CD4-positive, alpha-beta T cell treated with Interleukin-12 subunit alpha and Interleukin-12 subunit beta, for 1 hour (primary cell): ENCODE data around the gene CHSY1.

ENCODE experiments used
- DNase-seq: peaks from one replicate; pipeline ENCODE4 v3.0.0-alpha.2; 2020

The CHSY1 gene

GRCh38 chr15:101269479-101270223 is 17.8 kb upstream of the CHSY1 start:
- no peak for DNase-seq

- no peak for DNase-seq
Observed at GRCh38 chr15:101267320-101268104, 15.7 kb upstream of the CHSY1 start.

GRCh38 chr15:101266787-101267186 is 14.9 kb upstream of the CHSY1 start:
- DNase-seq, result no peak

GRCh38 chr15:101266034-101266433 is 14.2 kb upstream of the CHSY1 start:
- DNase-seq, result no peak

GRCh38 chr15:101264911-101265641 is 13.2 kb upstream of the CHSY1 start:
- no peak for DNase-seq

- DNase-seq, result no peak
Observed at GRCh38 chr15:101264011-101264410, 12.2 kb upstream of the CHSY1 start.

GRCh38 chr15:101262551-101262950 is 10.7 kb upstream of the CHSY1 start:
- DNase-seq, result no peak

GRCh38 chr15:101258238-101259144 is 6.6 kb upstream of the CHSY1 start:
- peak; percentile 73 for DNase-seq

GRCh38 chr15:101256757-101257156 is 4.9 kb upstream of the CHSY1 start:
- peak; percentile 29 for DNase-seq

- DNase-seq, result no peak
Observed at GRCh38 chr15:101255615-101256241, 3.9 kb upstream of the CHSY1 start.

- DNase-seq, result no peak
Observed at GRCh38 chr15:101255051-101255395, 3.2 kb upstream of the CHSY1 start.

- no peak for DNase-seq
Observed at GRCh38 chr15:101254157-101255050, 2.6 kb upstream of the CHSY1 start.

GRCh38 chr15:101252836-101253235 is 988 bp upstream of the CHSY1 start:
- DNase-seq, result no peak

- DNase-seq, result peak; percentile 18
Observed at GRCh38 chr15:101250873-101251829, 697 bp downstream of the CHSY1 start.

- no peak for DNase-seq
Observed at GRCh38 chr15:101250341-101250831, 1.5 kb downstream of the CHSY1 start.

- no peak for DNase-seq
Observed at GRCh38 chr15:101248274-101248673, 3.6 kb downstream of the CHSY1 start.

GRCh38 chr15:101246824-101247745 is 4.8 kb downstream of the CHSY1 start:
- DNase-seq, result no peak

- no peak for DNase-seq
Observed at GRCh38 chr15:101246391-101246790, 5.5 kb downstream of the CHSY1 start.
